ENCODE data around the gene SVIL.

DNA sequence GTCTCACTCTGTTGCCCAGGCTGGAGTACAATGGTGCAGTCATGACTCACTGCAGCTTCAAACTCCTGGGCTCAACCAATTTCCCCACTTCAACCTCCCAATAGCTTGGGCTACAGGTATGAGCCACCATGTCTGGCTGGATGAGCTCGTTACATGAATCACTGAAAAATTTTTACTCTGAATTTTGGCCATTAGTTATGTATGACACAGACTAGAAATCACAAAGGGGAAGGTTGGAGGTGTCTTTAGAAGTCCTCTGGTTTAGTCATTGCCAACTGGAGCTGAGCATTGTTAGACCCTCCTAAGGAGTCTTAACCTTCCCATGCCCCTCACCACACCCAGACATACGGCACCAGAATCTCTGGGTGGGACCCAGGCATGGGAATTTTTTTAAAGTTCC lies 34.7 kb downstream of the SVIL start:
- TF ChIP-seq, protein P1, sequence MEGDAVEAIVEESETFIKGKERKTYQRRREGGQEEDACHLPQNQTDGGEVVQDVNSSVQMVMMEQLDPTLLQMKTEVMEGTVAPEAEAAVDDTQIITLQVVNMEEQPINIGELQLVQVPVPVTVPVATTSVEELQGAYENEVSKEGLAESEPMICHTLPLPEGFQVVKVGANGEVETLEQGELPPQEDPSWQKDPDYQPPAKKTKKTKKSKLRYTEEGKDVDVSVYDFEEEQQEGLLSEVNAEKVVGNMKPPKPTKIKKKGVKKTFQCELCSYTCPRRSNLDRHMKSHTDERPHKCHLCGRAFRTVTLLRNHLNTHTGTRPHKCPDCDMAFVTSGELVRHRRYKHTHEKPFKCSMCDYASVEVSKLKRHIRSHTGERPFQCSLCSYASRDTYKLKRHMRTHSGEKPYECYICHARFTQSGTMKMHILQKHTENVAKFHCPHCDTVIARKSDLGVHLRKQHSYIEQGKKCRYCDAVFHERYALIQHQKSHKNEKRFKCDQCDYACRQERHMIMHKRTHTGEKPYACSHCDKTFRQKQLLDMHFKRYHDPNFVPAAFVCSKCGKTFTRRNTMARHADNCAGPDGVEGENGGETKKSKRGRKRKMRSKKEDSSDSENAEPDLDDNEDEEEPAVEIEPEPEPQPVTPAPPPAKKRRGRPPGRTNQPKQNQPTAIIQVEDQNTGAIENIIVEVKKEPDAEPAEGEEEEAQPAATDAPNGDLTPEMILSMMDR (IDR thresholded peaks at IDR 0.05; ENCODE audit: low read depth, low read length, missing input control) = no peak
- TF ChIP-seq YY1 (IDR thresholded peaks at IDR 0.05) = no peak
- TF ChIP-seq RAD21 (IDR thresholded peaks at IDR 0.05) = no peak
- TF ChIP-seq, protein P2, sequence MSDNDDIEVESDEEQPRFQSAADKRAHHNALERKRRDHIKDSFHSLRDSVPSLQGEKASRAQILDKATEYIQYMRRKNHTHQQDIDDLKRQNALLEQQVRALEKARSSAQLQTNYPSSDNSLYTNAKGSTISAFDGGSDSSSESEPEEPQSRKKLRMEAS (IDR thresholded peaks at IDR 0.05) = no peak
- TF ChIP-seq RXRA (IDR thresholded peaks at IDR 0.05) = no peak
